Testis (tissue), 3 donors: ENCODE measurements around the gene REEP2. TPM values are rescaled to one million over a fixed set of nuclear protein-coding genes. Genes with fewer than 3 reads are reported as not detected.

Experiments
- DNase-seq: peaks from one replicate; pipeline ENCODE4 v3.0.0-alpha.2; 2019
- H3K27ac ChIP-seq, 2 donors: fragments of 200-600 bp; sonication (generic); one replicate each; pipeline ENCODE4 v1.5.1; 2019
- H3K27me3 ChIP-seq: fragments of 200-600 bp; sonication (generic); one replicate; pipeline ENCODE4 v1.5.1; 2019
- H3K36me3 ChIP-seq: fragments of 200-600 bp; sonication (generic); one replicate; pipeline ENCODE4 v1.5.1; 2017; ENCODE audit warnings: low read depth; ENCODE audit errors: missing control alignments
- H3K4me1 ChIP-seq: fragments of 200-600 bp; sonication (generic); one replicate; pipeline ENCODE4 v1.5.1; 2019
- H3K4me3 ChIP-seq, 2 donors: fragments of 200-600 bp; sonication (generic); one replicate each; pipeline ENCODE4 v1.5.1; 2017 to 2019
- H3K9me3 ChIP-seq: fragments of 200-600 bp; sonication (generic); one replicate; pipeline ENCODE4 v1.5.1; 2017
- CTCF ChIP-seq, 3 experiments: fragments of 450-650 bp in 2 of 3; fragments of 200-600 bp in 1 of 3; sonication (generic) in 1 of 3; IDR thresholded peaks; one replicate each; pipeline ENCODE4 v1.5.1; 2016 to 2019; ENCODE audit warnings: antibody characterized with exemption in 3 of 3, mild to moderate bottlenecking in 2 of 3, moderate library complexity in 1 of 3
- POLR2A ChIP-seq: fragments of 450-650 bp; IDR thresholded peaks from one replicate; pipeline ENCODE4 v1.6.1; 2017; ENCODE audit warnings: antibody characterized with exemption, mild to moderate bottlenecking, moderate library complexity
- WGBS, 2 donors: methylation state at CpG; one replicate each; pipeline ENCODE4 v1.1.5; 2018; 5-methylcytosine and 5-hydroxymethylcytosine counted together
- intact Hi-C: fragments of 100-400 bp; cut with DNase I; formaldehyde crosslinking; loops from one replicate; pipeline ENCODE4 v1.15.1; 2023; ENCODE audit warnings: low total_unique reads
- polyA plus RNA-seq: library from polyadenylated mRNA; stranded (reverse); fragments of 350-450 nt; fragmentation: Illumina TruSeq; extraction: RNeasy Lipid Tissue Mini Kit (QIAGEN cat#74804); gene quantifications from one replicate; pipeline ENCODE4 v1.2.3, GENCODE V29; 2014; ENCODE audit warnings: low read depth, low replicate concordance; ENCODE audit not compliant: insufficient read depth
- total RNA-seq, 2 donors: library from RNA; depleted of rRNA; stranded (reverse); fragments of >200 nt; gene quantifications; one replicate each; pipeline ENCODE4 v1.2.3, GENCODE V29; 2016

Gene REEP2
- total and polyA plus RNA-seq, 3 donors from 2014 or later: 13.5 to 18.3 (median 15.7) TPM

DNA sequence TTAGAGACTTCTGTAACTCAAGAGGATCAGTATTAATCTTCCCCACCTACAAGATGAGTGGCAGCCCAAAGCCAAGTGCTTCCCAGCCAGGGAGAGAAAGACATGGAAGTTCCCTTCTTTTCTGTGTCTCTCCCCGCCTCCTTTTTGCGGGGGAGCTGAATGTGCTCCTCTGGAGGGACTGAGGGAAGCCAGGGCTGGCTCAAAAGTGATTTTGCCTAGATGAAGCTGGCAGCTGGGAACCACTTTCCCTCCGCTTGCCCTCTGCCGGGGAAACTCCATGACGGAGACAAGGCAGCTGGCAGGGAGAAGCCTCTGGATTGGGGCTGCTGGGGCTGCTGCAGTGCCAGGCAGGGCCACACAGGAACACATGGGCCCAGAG lies 50.8 kb downstream of the REEP2 start:
- DNase-seq: peak; percentile 52
- H3K27me3 ChIP-seq: no peaks in the 10 kb centered on the region
- TF ChIP-seq CTCF (IDR thresholded peaks at IDR 0.05) (no peak), POLR2A (no peak)
- WGBS, 2 donors: 40 to 85% methylated on average over 5 of the region's 5 CpGs
- no peak overlapping the region for H3K4me3 ChIP-seq
- intact Hi-C loops: no loop called here
- H3K9me3 ChIP-seq: no peaks in the 10 kb centered on the region
- no peaks in the 10 kb centered on the region for H3K36me3 ChIP-seq
- H3K4me1 ChIP-seq: peaks cover 24% of the 10 kb centered on the region
- no peak overlapping the region for H3K27ac ChIP-seq

DNA sequence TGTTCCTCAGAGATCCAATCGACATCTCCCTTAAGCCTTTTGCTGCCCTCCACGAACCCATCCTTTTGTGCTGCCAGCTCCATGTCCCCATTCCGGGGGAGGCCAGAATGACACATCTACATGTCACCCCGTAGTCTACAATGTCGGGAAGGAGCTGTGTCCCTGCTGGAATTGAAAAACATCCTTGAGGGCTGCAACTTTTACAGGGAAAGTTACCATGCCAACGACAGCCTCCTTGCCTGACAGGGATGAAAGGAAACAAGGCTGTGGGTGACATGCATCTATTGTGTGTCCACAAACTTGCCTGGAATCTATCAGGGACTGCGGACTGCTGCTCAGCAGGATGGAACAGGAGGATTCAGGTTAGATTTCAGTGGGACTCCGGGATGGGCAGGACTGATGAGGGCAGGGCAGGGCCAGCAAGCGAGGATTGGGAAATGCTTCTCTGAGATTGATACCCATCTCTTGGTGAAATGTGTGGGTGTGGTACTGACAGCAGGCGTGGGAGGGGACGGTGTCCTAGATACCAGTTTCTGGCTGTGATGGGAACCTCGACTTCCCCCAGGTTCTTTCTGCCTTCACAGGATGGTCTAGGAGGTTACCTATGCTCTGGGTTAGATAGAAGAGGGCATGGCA lies 51.9 kb downstream of the REEP2 start:
- 68 to 70% methylated on average over 12 of the region's 12 CpGs for WGBS, 2 donors
- no peak for TF ChIP-seq CTCF (IDR thresholded peaks at IDR 0.05)
- TF ChIP-seq POLR2A: no peak
- Histone ChIP-seq H3K4me1 (peaks cover 24% of the 10 kb centered on the region), H3K27ac (no peak overlapping the region), H3K27me3 (no peaks in the 10 kb centered on the region), H3K36me3 (no peaks in the 10 kb centered on the region), H3K9me3 (no peaks in the 10 kb centered on the region), H3K4me3 (no peak overlapping the region)
- intact Hi-C loops: no loop called here
- DNase-seq: no peak

GRCh38 chr5:138491284-138491648 lies 52.4 kb downstream of the REEP2 start:
- no peaks in the 10 kb centered on the region for H3K36me3 ChIP-seq
- TF ChIP-seq POLR2A (no peak), CTCF (IDR thresholded peaks at IDR 0.05) (no peak)
- peaks cover 24% of the 10 kb centered on the region for H3K4me1 ChIP-seq
- intact Hi-C loops: no loop called here
- peak overlapping the region; percentile 53 to 65 for H3K4me3 ChIP-seq
- H3K27ac ChIP-seq: peak overlapping the region in 1 of 2 donors; percentile 63
- no peak for DNase-seq
- H3K27me3 ChIP-seq: no peaks in the 10 kb centered on the region
- H3K9me3 ChIP-seq: no peaks in the 10 kb centered on the region
- 16 to 34% methylated on average over 5 to 11 of the region's 11 CpGs for WGBS, 2 donors

DNA sequence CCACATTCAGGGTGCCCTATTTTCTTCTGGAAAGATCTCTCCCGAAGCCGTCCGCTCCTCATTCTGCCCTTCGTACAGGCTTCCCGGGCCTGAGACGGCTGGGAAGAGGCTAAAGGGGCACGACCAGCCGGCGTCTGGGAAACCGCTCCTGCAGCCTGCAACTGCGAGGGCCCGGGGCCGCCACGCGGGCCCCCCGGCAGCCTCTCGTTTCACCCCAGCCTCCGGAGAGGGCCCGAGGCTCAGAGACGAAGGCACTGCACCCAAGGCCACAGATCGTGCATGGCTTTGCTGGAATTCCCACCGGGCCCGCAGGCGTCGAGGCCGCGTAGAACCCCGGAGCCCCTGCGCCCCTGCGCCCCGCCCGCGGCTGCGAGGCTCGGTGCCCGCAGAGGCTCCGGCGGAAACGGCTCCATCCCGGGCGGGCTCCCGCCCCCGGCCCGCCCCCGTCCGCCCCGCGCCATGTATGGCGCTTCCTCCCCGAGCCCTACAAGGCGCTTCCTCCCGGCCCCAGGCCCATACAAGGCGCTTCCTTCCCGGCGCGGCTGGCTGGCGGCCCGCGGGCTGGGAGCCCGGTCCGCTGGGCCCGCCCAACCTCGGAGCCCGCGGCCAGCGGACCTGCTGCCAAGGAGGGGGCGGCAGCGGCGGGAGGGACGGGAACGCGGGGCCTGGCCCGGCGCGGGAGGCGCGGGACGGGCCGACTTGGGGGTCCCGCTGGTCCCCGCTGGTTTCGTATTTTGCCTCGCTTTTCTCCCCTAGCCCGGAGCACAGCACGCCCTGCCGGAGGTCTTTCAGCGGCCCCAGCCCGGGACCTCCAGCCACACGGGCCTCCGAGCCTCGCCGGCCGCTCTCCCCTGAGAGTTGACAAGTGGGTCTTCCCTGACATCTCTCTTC lies 53.1 kb downstream of the REEP2 start:
- TF ChIP-seq CTCF (IDR thresholded peaks at IDR 0.05): no peak
- no peak for TF ChIP-seq POLR2A
- intact Hi-C loops: no loop called here
- Histone ChIP-seq H3K4me3 (peak overlapping the region; percentile 53 to 65), H3K27me3 (no peaks in the 10 kb centered on the region), H3K36me3 (no peaks in the 10 kb centered on the region), H3K27ac (peak overlapping the region; percentile 31 to 63), H3K4me1 (peaks cover 24% of the 10 kb centered on the region), H3K9me3 (no peaks in the 10 kb centered on the region)
- 1 to 2% methylated on average over 26 to 45 of the region's 93 CpGs for WGBS, 2 donors
- peak; percentile 91 for DNase-seq
